HepG2 (cell line): ENCODE measurements around the gene CD44.

Experiments used
- EHMT2 ChIP-seq: fragments of 200-600 bp; sonication (generic); IDR thresholded peaks from 2 replicates; pipeline ENCODE4 v1.7.0; 2017; ENCODE audit warnings: antibody characterized with exemption, low read depth, low read length, borderline replicate concordance
- FOSL1 ChIP-seq: sonication (generic); formaldehyde crosslinking; IDR thresholded peaks from 2 replicates; pipeline ENCODE4 v1.9.0; 2021; ENCODE audit warnings: missing genetic modification reagents, borderline replicate concordance
- MAX ChIP-seq: IDR thresholded peaks from 2 replicates; pipeline ENCODE4 v1.6.1; 2012; ENCODE audit warnings: inconsistent platforms
- MLLT10 ChIP-seq: sonication (generic); formaldehyde crosslinking; IDR thresholded peaks from 2 replicates; pipeline ENCODE4 v1.4.0; 2020; ENCODE audit warnings: missing genetic modification reagents
- NFE2L1 ChIP-seq: sonication (generic); formaldehyde crosslinking; IDR thresholded peaks from 2 replicates; pipeline ENCODE4 v1.4.0; 2020; ENCODE audit warnings: missing genetic modification reagents, mild to moderate bottlenecking, borderline replicate concordance
- POLR2AphosphoS5 ChIP-seq: IDR thresholded peaks from 2 replicates; pipeline ENCODE4 v1.6.1; 2012; ENCODE audit warnings: low read depth, low read length
- RAD21 ChIP-seq: fragments of 450-650 bp; formaldehyde crosslinking; IDR thresholded peaks from 2 replicates; pipeline ENCODE4 v1.5.0; 2020; ENCODE audit warnings: mild to moderate bottlenecking
- RFX5 ChIP-seq: IDR thresholded peaks from 2 replicates; pipeline ENCODE4 v1.6.1; 2011; ENCODE audit warnings: low read depth, low read length, improper control_type of control experiment
- SIN3A ChIP-seq: IDR thresholded peaks from 2 replicates; pipeline ENCODE4 v1.6.1; 2011; ENCODE audit warnings: low read depth, mild to moderate bottlenecking, control low read depth, low read length, borderline replicate concordance
- ZNF740 ChIP-seq: sonication (generic); formaldehyde crosslinking; IDR thresholded peaks from 2 replicates; pipeline ENCODE4 v1.4.0; 2020; ENCODE audit warnings: missing genetic modification reagents
- ZNF766 ChIP-seq: sonication (generic); formaldehyde crosslinking; IDR thresholded peaks from 2 replicates; pipeline ENCODE4 v1.5.0; 2020; ENCODE audit warnings: missing genetic modification reagents, borderline replicate concordance
- TF ChIP-seq, protein P1 (sequence below): sonication (generic); formaldehyde crosslinking; IDR thresholded peaks from 2 replicates; pipeline ENCODE4 v1.4.0; 2020; ENCODE audit warnings: missing genetic modification reagents

DNA sequence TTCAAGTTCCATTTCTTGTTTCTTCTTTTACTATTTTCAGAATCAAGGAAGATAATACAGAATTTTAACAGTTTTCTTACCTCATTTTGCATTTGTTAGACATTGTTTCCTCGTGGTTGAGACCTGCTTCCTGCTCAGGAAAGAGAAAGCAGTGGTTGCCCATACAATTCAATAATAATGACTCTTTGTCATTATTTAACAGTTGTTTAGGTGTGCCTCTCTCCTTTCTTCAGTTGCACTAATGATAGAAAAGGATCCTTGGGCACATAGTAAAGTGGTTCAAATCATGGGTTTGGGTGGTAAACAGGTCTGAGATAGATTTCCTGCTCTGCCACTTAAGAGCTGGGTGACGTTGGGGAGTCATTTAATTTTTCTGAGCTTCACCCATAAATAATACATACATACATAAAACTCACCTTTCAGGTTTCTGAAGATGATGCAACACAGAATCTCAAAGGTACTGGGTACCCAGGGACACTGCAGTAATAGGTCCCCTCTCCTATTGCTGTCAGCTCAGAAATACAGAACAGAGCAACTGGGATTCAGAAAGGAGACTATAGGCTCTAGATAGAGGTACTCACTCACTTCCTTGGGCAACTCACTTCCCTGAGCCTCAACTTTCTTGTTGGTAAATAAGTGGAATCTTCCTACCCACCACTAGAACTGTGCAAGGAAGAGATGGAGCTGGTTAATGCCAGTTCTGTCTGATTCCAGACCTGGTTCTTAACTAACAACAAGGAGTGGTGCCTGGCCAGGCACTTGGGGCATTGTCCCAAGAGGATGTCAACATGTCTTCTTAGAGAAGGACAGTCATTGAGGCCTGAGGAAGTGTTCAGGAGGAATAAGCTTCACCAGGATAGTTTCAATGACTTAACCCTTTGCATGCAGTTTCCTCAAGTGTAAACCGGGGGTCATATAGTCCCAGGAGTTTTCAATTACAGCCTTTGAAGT, 34.9 kb downstream of the CD44 start:
- TF ChIP-seq ZNF766 (no peak), MLLT10 (CRISPR knock-in tag) (no peak), RFX5 (no peak), POLR2AphosphoS5 (no peak), NFE2L1 (no peak), SIN3A (no peak), FOSL1 (CRISPR knock-in tag) (no peak), EHMT2 (no peak), ZNF740 (CRISPR knock-in tag) (no peak), RAD21 (CRISPR knock-in tag) (no peak), MAX (no peak)
- TF ChIP-seq, protein P1, sequence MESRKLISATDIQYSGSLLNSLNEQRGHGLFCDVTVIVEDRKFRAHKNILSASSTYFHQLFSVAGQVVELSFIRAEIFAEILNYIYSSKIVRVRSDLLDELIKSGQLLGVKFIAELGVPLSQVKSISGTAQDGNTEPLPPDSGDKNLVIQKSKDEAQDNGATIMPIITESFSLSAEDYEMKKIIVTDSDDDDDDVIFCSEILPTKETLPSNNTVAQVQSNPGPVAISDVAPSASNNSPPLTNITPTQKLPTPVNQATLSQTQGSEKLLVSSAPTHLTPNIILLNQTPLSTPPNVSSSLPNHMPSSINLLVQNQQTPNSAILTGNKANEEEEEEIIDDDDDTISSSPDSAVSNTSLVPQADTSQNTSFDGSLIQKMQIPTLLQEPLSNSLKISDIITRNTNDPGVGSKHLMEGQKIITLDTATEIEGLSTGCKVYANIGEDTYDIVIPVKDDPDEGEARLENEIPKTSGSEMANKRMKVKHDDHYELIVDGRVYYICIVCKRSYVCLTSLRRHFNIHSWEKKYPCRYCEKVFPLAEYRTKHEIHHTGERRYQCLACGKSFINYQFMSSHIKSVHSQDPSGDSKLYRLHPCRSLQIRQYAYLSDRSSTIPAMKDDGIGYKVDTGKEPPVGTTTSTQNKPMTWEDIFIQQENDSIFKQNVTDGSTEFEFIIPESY (CRISPR knock-in tag), result no peak
